ENCODE measurements around the gene FAM169A.

GRCh38 chr5:74864823-74865222 lies 1.4 kb downstream of the FAM169A start:
- TF ChIP-seq JUN (IDR thresholded peaks at IDR 0.05; ENCODE audit: borderline replicate concordance, insufficient read depth, insufficient read length, low read depth), result no peak
- no peak for TF ChIP-seq FOS (IDR thresholded peaks at IDR 0.05; ENCODE audit: borderline replicate concordance, insufficient read depth, low read length)
- TF ChIP-seq CTCF (IDR thresholded peaks at IDR 0.05; ENCODE audit: extremely low read depth in 1 of 2, insufficient read depth in 1 of 2, low read depth in 1 of 2, low read length in 2 of 2), result no peak
- TF ChIP-seq EZH2 (IDR thresholded peaks at IDR 0.05; ENCODE audit: borderline replicate concordance, low read depth, low read length, severe bottlenecking), result no peak
- no peak for TF ChIP-seq GATA2 (IDR thresholded peaks at IDR 0.05; ENCODE audit: insufficient read depth, insufficient read length, low read depth, low read length)
- no peak for TF ChIP-seq POLR2A (IDR thresholded peaks at IDR 0.05; ENCODE audit: low read depth, low read length)
- TF ChIP-seq MAX (IDR thresholded peaks at IDR 0.05; ENCODE audit: insufficient read depth, insufficient read length), result no peak
- TF ChIP-seq POLR2AphosphoS5 (IDR thresholded peaks at IDR 0.05; ENCODE audit: insufficient read depth, low read depth, low read length), result no peak
- no peak for TF ChIP-seq MYC (IDR thresholded peaks at IDR 0.05; ENCODE audit: low read depth, low read length)
